ENCODE data around the gene ADIPOQ.
"Not testable (repeated sequence)": the region's sequence is repeated elsewhere in the genome, so short reads cannot be mapped to it uniquely, and the experiment has no call there.

- TF ChIP-seq CTCF (IDR thresholded peaks at IDR 0.05; ENCODE audit: low read length); EZH2 (IDR thresholded peaks at IDR 0.05; ENCODE audit: borderline replicate concordance, low read length): not testable (repeated sequence)
These were observed 20.1 kb upstream of the ADIPOQ start for GRCh38 chr3:186822388-186822759.

Measured in OCI-LY1 (cell line).